Measurements from ENCODE around the gene TDRKH. TPM values are rescaled to one million over a fixed set of nuclear protein-coding genes. Genes with fewer than 3 reads are reported as not detected.

The TDRKH gene
- total and polyA plus RNA-seq, 2 experiments from 2014 or later, result 2.2 to 3.6 TPM

- in situ Hi-C loops (cut with MboI), result no loop called here
- H3K27me3 ChIP-seq (replicated peaks; ENCODE audit: insufficient read depth), result peaks cover 6% of the 10 kb centered on the region; the same call in 1 of the 2 replicates
- WGBS, 2 experiments (ENCODE audit: low coverage in 1 of 2, low lambda C conversion rate in 2 of 2, missing lambda C conversion rate in 2 of 2), result 51 to 55% methylated on average over 7 of the region's 7 CpGs
Observed at GRCh38 chr1:151822404-151822803, 32.1 kb upstream of the TDRKH start.

GRCh38 chr1:151820940-151821339 is 30.6 kb upstream of the TDRKH start:
- no peaks in the 10 kb centered on the region for H3K9me3 ChIP-seq (ENCODE audit: low read depth)
- H4K20me1 ChIP-seq (ENCODE audit: insufficient read depth), result no peaks in the 10 kb centered on the region
- DNase-seq, result no peak
- no peak overlapping the region for H2AFZ ChIP-seq
- peaks cover 6% of the 10 kb centered on the region; the same call in 1 of the 2 replicates for H3K27me3 ChIP-seq (replicated peaks; ENCODE audit: insufficient read depth)
- 9 to 10% methylated on average over 2 of the region's 2 CpGs for WGBS, 2 experiments (ENCODE audit: low coverage in 1 of 2, low lambda C conversion rate in 2 of 2, missing lambda C conversion rate in 2 of 2)
- TF ChIP-seq EZH2 (IDR thresholded peaks at IDR 0.05; ENCODE audit: insufficient read depth, poor library complexity, severe bottlenecking) (no peak), EZH2phosphoT487 (IDR thresholded peaks at IDR 0.05; ENCODE audit: insufficient read depth, low read depth) (no peak)
- no peak overlapping the region for H3K4me3 ChIP-seq
- no peaks in the 10 kb centered on the region for H3K79me2 ChIP-seq (ENCODE audit: insufficient read depth)
- in situ Hi-C loops (cut with MboI), result no loop called here
- H3K27ac ChIP-seq, result no peak overlapping the region
- H3K9me2 ChIP-seq (ENCODE audit: insufficient read depth), result no peaks in the 10 kb centered on the region
- H3K4me1 ChIP-seq (ENCODE audit: insufficient read depth), result no peaks in the 10 kb centered on the region
- no peaks in the 10 kb centered on the region for H3K36me3 ChIP-seq (ENCODE audit: low read depth)
- H3K4me2 ChIP-seq (ENCODE audit: unreplicated experiment), result no peak overlapping the region
- no peak overlapping the region for H3K9ac ChIP-seq
- no peaks in the 10 kb centered on the region for H3F3A ChIP-seq (ENCODE audit: insufficient read depth)

More at GRCh38 chr1:151822404-151822803, 32.1 kb upstream of the TDRKH start:
- H3K9me2 ChIP-seq (ENCODE audit: insufficient read depth), result no peaks in the 10 kb centered on the region
- H2AFZ ChIP-seq, result no peak overlapping the region
- H3K36me3 ChIP-seq (ENCODE audit: low read depth), result no peaks in the 10 kb centered on the region
- H3K9me3 ChIP-seq (ENCODE audit: low read depth), result no peaks in the 10 kb centered on the region
- no peaks in the 10 kb centered on the region for H3K4me1 ChIP-seq (ENCODE audit: insufficient read depth)
- TF ChIP-seq EZH2 (IDR thresholded peaks at IDR 0.05; ENCODE audit: insufficient read depth, poor library complexity, severe bottlenecking) (no peak), EZH2phosphoT487 (IDR thresholded peaks at IDR 0.05; ENCODE audit: insufficient read depth, low read depth) (no peak)
- H3K4me3 ChIP-seq, result no peak overlapping the region
- no peaks in the 10 kb centered on the region for H3F3A ChIP-seq (ENCODE audit: insufficient read depth)
- no peak overlapping the region for H3K27ac ChIP-seq
- no peak overlapping the region for H3K9ac ChIP-seq
- no peak for DNase-seq
- no peak overlapping the region for H3K4me2 ChIP-seq (ENCODE audit: unreplicated experiment)
- no peaks in the 10 kb centered on the region for H4K20me1 ChIP-seq (ENCODE audit: insufficient read depth)
- H3K79me2 ChIP-seq (ENCODE audit: insufficient read depth), result no peaks in the 10 kb centered on the region

- in situ Hi-C loops (cut with MboI), result no loop called here
- no peak for TF ChIP-seq EZH2phosphoT487 (IDR thresholded peaks at IDR 0.05; ENCODE audit: insufficient read depth, low read depth)
Observed at GRCh38 chr1:151819976-151820623, 29.8 kb upstream of the TDRKH start.

GRCh38 chr1:151819227-151819835 is 29.0 kb upstream of the TDRKH start:
- DNase-seq, result no peak
- Histone ChIP-seq H3K4me2 (ENCODE audit: unreplicated experiment) (no peak overlapping the region), H2AFZ (no peak overlapping the region), H3K4me3 (no peak overlapping the region), H3K27ac (no peak overlapping the region), H3K27me3 (replicated peaks; ENCODE audit: insufficient read depth) (peaks cover 6% of the 10 kb centered on the region; the same call in 1 of the 2 replicates), H3K9me3 (ENCODE audit: low read depth) (no peaks in the 10 kb centered on the region), H3K9ac (no peak overlapping the region), H3K79me2 (ENCODE audit: insufficient read depth) (no peaks in the 10 kb centered on the region), H4K20me1 (ENCODE audit: insufficient read depth) (no peaks in the 10 kb centered on the region), H3K4me1 (ENCODE audit: insufficient read depth) (no peaks in the 10 kb centered on the region), H3K36me3 (ENCODE audit: low read depth) (no peaks in the 10 kb centered on the region), H3F3A (ENCODE audit: insufficient read depth) (no peaks in the 10 kb centered on the region), H3K9me2 (ENCODE audit: insufficient read depth) (no peaks in the 10 kb centered on the region)
- 60 to 66% methylated on average over 12 of the region's 12 CpGs for WGBS, 2 experiments (ENCODE audit: low coverage in 1 of 2, low lambda C conversion rate in 2 of 2, missing lambda C conversion rate in 2 of 2)
- in situ Hi-C loops (cut with MboI), result no loop called here
- no peak for TF ChIP-seq EZH2 (IDR thresholded peaks at IDR 0.05; ENCODE audit: insufficient read depth, poor library complexity, severe bottlenecking)
- TF ChIP-seq EZH2phosphoT487 (IDR thresholded peaks at IDR 0.05; ENCODE audit: insufficient read depth, low read depth), result no peak

More at GRCh38 chr1:151819976-151820623, 29.8 kb upstream of the TDRKH start:
- no peaks in the 10 kb centered on the region for H3K9me2 ChIP-seq (ENCODE audit: insufficient read depth)
- H3K27me3 ChIP-seq (replicated peaks; ENCODE audit: insufficient read depth), result peaks cover 6% of the 10 kb centered on the region; the same call in 1 of the 2 replicates
- H3K79me2 ChIP-seq (ENCODE audit: insufficient read depth), result no peaks in the 10 kb centered on the region
- H4K20me1 ChIP-seq (ENCODE audit: insufficient read depth), result no peaks in the 10 kb centered on the region
- no peaks in the 10 kb centered on the region for H3K36me3 ChIP-seq (ENCODE audit: low read depth)
- H3K27ac ChIP-seq, result no peak overlapping the region
- H3K4me3 ChIP-seq, result no peak overlapping the region
- no peak overlapping the region for H3K4me2 ChIP-seq (ENCODE audit: unreplicated experiment)
- H3K9ac ChIP-seq, result no peak overlapping the region
- H3K4me1 ChIP-seq (ENCODE audit: insufficient read depth), result no peaks in the 10 kb centered on the region
- peak; percentile 54 for DNase-seq
- H3K9me3 ChIP-seq (ENCODE audit: low read depth), result no peaks in the 10 kb centered on the region
- WGBS, 2 experiments (ENCODE audit: low coverage in 1 of 2, low lambda C conversion rate in 2 of 2, missing lambda C conversion rate in 2 of 2), result 42 to 52% methylated on average over 5 to 7 of the region's 7 CpGs
- no peak overlapping the region for H2AFZ ChIP-seq
- no peaks in the 10 kb centered on the region for H3F3A ChIP-seq (ENCODE audit: insufficient read depth)

Measured in GM23248 (cell line).